ENCODE measurements around the gene API5.

Gene API5

DNA sequence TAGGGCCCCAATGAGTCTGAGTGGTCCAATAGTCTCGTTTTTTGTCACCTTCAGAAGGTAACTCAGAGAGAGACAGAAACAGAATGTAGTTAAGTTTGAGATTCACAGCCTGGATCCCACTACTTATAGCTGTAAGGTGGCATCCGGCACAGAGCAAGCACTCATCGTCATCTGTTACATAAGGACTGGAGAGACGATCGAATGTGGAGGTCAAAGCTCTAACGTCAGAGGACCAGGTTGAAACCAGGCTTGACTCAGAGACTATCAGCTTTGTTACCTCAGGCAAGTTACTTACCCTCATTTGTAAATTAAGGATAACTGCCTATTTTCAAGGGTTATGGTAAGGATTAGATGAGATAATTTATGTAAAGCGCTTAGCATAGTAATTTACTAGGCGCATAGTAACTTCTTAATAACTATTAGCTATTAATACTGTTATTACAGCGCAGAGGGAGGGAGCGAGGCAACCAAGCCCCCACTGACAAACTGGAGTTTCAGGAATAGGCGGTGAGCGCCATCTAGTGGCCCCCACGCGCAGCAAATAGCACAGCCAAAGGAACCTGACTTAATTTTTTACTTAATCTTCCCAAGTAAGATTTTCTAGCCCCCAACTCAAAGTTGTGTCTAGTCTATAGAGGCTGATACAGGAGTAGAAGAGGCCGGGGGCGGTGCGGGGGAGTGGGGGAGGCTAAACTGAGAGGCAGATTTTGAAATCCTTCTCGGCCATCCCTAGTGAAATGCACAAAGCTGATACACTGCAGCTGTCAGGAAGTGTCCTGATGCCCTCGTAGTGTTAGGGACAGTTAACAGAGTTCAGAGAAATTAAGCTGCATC is 29.0 kb upstream of the API5 start:
- TF ChIP-seq, protein P1, sequence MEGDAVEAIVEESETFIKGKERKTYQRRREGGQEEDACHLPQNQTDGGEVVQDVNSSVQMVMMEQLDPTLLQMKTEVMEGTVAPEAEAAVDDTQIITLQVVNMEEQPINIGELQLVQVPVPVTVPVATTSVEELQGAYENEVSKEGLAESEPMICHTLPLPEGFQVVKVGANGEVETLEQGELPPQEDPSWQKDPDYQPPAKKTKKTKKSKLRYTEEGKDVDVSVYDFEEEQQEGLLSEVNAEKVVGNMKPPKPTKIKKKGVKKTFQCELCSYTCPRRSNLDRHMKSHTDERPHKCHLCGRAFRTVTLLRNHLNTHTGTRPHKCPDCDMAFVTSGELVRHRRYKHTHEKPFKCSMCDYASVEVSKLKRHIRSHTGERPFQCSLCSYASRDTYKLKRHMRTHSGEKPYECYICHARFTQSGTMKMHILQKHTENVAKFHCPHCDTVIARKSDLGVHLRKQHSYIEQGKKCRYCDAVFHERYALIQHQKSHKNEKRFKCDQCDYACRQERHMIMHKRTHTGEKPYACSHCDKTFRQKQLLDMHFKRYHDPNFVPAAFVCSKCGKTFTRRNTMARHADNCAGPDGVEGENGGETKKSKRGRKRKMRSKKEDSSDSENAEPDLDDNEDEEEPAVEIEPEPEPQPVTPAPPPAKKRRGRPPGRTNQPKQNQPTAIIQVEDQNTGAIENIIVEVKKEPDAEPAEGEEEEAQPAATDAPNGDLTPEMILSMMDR (IDR thresholded peaks at IDR 0.05; ENCODE audit: extremely low read depth, insufficient read depth, missing control alignments), result peak; percentile 95
- in situ Hi-C loops (cut with MboI; ENCODE audit: low pct_unique_long_range_greater_than_20kb, low sequenced_read_pairs, unreplicated experiment), result loop anchor here (10.0 kb wide), 1 partner anchor 508 kb away; no protein-coding TSS in a partner anchor
- peak; percentile 45 for DNase-seq (ENCODE audit: low spot score)

- no peak for DNase-seq (ENCODE audit: low spot score)
- TF ChIP-seq, protein P1 (IDR thresholded peaks at IDR 0.05; ENCODE audit: extremely low read depth, insufficient read depth, missing control alignments), result no peak
- in situ Hi-C loops (cut with MboI; ENCODE audit: low pct_unique_long_range_greater_than_20kb, low sequenced_read_pairs, unreplicated experiment), result loop anchor here (10.0 kb wide), 1 partner anchor 511 kb away; no protein-coding TSS in a partner anchor
Observed at GRCh38 chr11:43285826-43286225, 26.0 kb upstream of the API5 start.

DNA sequence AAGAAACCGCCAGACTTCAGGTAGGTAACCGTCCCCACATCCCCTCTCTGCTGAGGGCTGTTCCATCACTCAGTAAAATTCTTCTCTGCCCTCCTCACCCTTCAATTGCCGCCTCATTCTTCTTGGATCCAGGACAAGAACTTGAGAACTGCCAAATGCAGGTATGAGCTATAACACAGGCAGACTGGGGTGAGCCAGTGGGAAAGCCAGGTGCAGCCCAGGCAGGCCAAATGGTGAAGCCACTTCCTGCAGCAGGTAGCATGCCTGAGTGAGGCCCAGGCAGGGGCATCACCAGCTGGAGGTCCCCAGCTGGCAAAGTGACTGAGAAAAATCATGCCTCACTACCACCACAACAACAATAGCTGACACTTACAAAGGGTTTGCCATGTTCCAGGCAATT is 22.4 kb upstream of the API5 start:
- in situ Hi-C loops (cut with MboI; ENCODE audit: low pct_unique_long_range_greater_than_20kb, low sequenced_read_pairs, unreplicated experiment), result loop anchor here (10.0 kb wide), 1 partner anchor 515 kb away; no protein-coding TSS in a partner anchor

DNA sequence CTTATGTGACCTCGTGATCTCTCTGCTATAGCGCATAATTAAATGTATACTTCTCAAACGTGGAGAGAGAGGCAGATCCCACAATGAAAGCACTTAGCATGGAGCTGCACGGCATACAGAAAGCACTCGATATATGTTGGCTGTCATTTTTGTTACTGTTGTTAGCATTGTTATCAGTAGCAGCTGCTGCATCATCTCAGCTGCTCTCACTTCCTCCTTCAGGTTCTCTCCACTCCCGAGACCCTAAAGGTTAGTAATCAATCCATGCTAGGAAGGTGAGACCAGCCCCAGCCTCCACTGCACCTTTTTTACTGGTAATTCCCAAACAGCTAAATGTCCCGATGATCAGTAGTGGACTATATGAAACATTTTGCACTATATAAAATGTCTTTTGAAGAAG is 13.4 kb upstream of the API5 start:
- in situ Hi-C loops (cut with MboI; ENCODE audit: low pct_unique_long_range_greater_than_20kb, low sequenced_read_pairs, unreplicated experiment), result no loop called here
- TF ChIP-seq, protein P1 (IDR thresholded peaks at IDR 0.05; ENCODE audit: extremely low read depth, insufficient read depth, missing control alignments), result no peak
- DNase-seq (ENCODE audit: low spot score), result no peak

More for the DNA sequence above, 22.4 kb upstream of the API5 start:
- TF ChIP-seq, protein P1 (IDR thresholded peaks at IDR 0.05; ENCODE audit: extremely low read depth, insufficient read depth, missing control alignments), result no peak
- no peak for DNase-seq (ENCODE audit: low spot score)

- TF ChIP-seq, protein P1 (IDR thresholded peaks at IDR 0.05; ENCODE audit: extremely low read depth, insufficient read depth, missing control alignments), result no peak
- no peak for DNase-seq (ENCODE audit: low spot score)
- in situ Hi-C loops (cut with MboI; ENCODE audit: low pct_unique_long_range_greater_than_20kb, low sequenced_read_pairs, unreplicated experiment), result no loop called here
Observed at GRCh38 chr11:43315966-43316365, 4.2 kb downstream of the API5 start.

GRCh38 chr11:43316451-43316850 is 4.7 kb downstream of the API5 start:
- no peak for DNase-seq (ENCODE audit: low spot score)

More at GRCh38 chr11:43316451-43316850, 4.7 kb downstream of the API5 start:
- in situ Hi-C loops (cut with MboI; ENCODE audit: low pct_unique_long_range_greater_than_20kb, low sequenced_read_pairs, unreplicated experiment), result no loop called here
- TF ChIP-seq, protein P1 (IDR thresholded peaks at IDR 0.05; ENCODE audit: extremely low read depth, insufficient read depth, missing control alignments), result no peak
